ENCODE results near the gene LTBP3.

DNA sequence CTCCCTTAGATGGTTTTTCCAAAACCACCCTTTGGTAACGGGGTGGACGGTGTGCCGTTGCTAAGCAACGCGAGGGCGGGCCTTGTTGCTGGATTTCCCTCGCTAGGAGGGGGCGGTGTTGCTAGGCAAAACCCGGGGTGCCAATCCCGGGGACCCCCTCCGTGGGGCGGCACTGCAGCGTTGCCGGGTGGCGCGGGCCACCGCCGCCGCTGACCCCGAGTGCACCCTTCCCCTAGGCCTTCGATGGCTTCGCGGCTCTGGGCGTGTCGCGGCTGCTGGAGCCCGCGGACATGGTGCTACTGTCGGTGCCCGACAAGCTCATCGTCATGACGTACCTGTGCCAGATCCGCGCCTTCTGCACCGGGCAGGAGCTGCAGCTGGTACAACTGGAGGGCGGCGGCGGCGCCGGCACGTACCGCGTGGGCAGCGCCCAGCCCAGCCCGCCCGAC is 26.6 kb upstream of the LTBP3 start:
- TF ChIP-seq EZH2 (conservative IDR thresholded peaks at IDR 0.05; ENCODE audit: low read depth, low read length) (no peak), SNRNP70 (IDR thresholded peaks at IDR 0.05; ENCODE audit: low read depth, low read length) (no peak), EP300 (IDR thresholded peaks at IDR 0.05; ENCODE audit: low read depth in 2 of 2, low read length in 2 of 2) (no peak), EP300 (CRISPR knock-in tag; IDR thresholded peaks at IDR 0.05; ENCODE audit: borderline replicate concordance) (no peak)
- TF ChIP-seq, protein P1, sequence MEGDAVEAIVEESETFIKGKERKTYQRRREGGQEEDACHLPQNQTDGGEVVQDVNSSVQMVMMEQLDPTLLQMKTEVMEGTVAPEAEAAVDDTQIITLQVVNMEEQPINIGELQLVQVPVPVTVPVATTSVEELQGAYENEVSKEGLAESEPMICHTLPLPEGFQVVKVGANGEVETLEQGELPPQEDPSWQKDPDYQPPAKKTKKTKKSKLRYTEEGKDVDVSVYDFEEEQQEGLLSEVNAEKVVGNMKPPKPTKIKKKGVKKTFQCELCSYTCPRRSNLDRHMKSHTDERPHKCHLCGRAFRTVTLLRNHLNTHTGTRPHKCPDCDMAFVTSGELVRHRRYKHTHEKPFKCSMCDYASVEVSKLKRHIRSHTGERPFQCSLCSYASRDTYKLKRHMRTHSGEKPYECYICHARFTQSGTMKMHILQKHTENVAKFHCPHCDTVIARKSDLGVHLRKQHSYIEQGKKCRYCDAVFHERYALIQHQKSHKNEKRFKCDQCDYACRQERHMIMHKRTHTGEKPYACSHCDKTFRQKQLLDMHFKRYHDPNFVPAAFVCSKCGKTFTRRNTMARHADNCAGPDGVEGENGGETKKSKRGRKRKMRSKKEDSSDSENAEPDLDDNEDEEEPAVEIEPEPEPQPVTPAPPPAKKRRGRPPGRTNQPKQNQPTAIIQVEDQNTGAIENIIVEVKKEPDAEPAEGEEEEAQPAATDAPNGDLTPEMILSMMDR (CRISPR knock-in tag; IDR thresholded peaks at IDR 0.05) = no peak
